ENCODE measurements around the gene TOR1B.
"Not testable (repeated sequence)": the region's sequence is repeated elsewhere in the genome, so short reads cannot be mapped to it uniquely, and the experiment has no call there.

Gene TOR1B

DNA sequence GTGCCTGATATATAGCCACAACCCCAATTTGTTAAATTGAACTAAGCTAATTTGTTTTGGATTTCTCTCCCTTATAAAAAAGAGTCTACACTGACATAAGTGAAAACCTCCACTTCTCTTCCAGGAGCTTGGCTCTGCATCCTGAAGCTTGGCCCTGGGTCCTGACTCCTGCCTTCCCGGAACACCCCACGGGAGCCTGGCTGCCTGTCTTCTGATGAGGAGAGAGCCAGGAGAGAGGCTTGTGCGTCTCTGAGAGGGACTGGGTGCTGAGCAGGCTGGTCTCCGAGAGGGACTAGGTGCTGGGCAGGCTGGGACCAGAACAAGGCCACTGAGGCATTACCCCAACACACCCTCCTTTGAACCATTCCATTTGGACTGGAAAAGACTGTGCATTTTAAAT, 43.7 kb upstream of the TOR1B start:
- H3K9me3 ChIP-seq (ENCODE audit: insufficient read depth, low read length) = no peaks in the 10 kb centered on the region
- H3K4me3 ChIP-seq (ENCODE audit: low read length) = no peak overlapping the region

GRCh38 chr9:129759804-129760502, 43.0 kb upstream of the TOR1B start:
- no peak overlapping the region for H3K4me3 ChIP-seq (ENCODE audit: low read length)

More for the DNA sequence above, 43.7 kb upstream of the TOR1B start:
- no peak for TF ChIP-seq CTCF (IDR thresholded peaks at IDR 0.05; ENCODE audit: low read depth, low read length)
- no peak for TF ChIP-seq EZH2phosphoT487 (IDR thresholded peaks at IDR 0.05; ENCODE audit: low read depth)
- H3K27ac ChIP-seq (ENCODE audit: low read length) = no peak overlapping the region
- H3K27me3 ChIP-seq (ENCODE audit: low read depth, low read length) = peaks cover 12% of the 10 kb centered on the region
- H3K9ac ChIP-seq (ENCODE audit: low read length) = no peak overlapping the region
- H3K79me2 ChIP-seq (ENCODE audit: low read length) = no peaks in the 10 kb centered on the region
- no peak overlapping the region for H2AFZ ChIP-seq (ENCODE audit: low read depth, low read length)
- no peaks in the 10 kb centered on the region for H4K20me1 ChIP-seq (ENCODE audit: insufficient read depth, low read length)
- 0 out of 2 replicates have a peak, but pooled peaks cover 3% of the 10 kb centered on the region for H3K4me1 ChIP-seq (ENCODE audit: low read length)
- no peaks in the 10 kb centered on the region for H3K36me3 ChIP-seq (replicated peaks; ENCODE audit: low read depth, low read length)
- no peak overlapping the region for H3K4me2 ChIP-seq (ENCODE audit: low read length)

DNA sequence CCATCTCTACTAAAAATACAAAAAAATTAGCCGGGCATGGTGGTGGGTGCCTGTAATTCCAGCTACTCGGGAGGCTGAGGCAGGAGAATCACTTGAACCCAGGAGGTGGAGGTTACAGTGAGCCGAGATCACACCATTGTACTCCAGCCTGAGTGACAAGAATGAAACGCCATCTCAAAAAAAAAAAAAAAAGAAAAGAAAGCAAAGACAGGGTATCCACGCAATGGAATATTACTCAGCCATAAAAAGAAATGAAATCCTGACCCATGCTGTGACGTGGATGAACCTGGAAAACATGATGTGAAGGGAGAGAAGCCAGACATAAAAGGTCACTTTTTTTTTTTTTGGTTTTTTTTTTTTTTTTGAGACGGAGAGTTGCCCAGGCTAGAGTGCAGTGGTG, 42.2 kb upstream of the TOR1B start:
- H3K27me3 ChIP-seq (ENCODE audit: low read depth, low read length) = peaks cover 12% of the 10 kb centered on the region
- not testable (repeated sequence) for H2AFZ ChIP-seq (ENCODE audit: low read depth, low read length); H3K27ac ChIP-seq (ENCODE audit: low read length); H3K9ac ChIP-seq (ENCODE audit: low read length); H3K9me3 ChIP-seq (ENCODE audit: insufficient read depth, low read length); H3K4me1 ChIP-seq (ENCODE audit: low read length); H3K79me2 ChIP-seq (ENCODE audit: low read length); H3K4me3 ChIP-seq (ENCODE audit: low read length); H3K4me2 ChIP-seq (ENCODE audit: low read length); H4K20me1 ChIP-seq (ENCODE audit: insufficient read depth, low read length); H3K36me3 ChIP-seq (replicated peaks; ENCODE audit: low read depth, low read length)

More at GRCh38 chr9:129759804-129760502, 43.0 kb upstream of the TOR1B start:
- Histone ChIP-seq H3K4me2 (ENCODE audit: low read length) (no peak overlapping the region), H3K36me3 (replicated peaks; ENCODE audit: low read depth, low read length) (no peaks in the 10 kb centered on the region), H2AFZ (ENCODE audit: low read depth, low read length) (no peak overlapping the region), H4K20me1 (ENCODE audit: insufficient read depth, low read length) (no peaks in the 10 kb centered on the region), H3K9me3 (ENCODE audit: insufficient read depth, low read length) (no peaks in the 10 kb centered on the region), H3K4me1 (ENCODE audit: low read length) (0 out of 2 replicates have a peak, but pooled peaks cover 3% of the 10 kb centered on the region), H3K27me3 (ENCODE audit: low read depth, low read length) (peaks cover 12% of the 10 kb centered on the region), H3K79me2 (ENCODE audit: low read length) (no peaks in the 10 kb centered on the region), H3K9ac (ENCODE audit: low read length) (no peak overlapping the region), H3K27ac (ENCODE audit: low read length) (no peak overlapping the region)
- TF ChIP-seq CTCF (IDR thresholded peaks at IDR 0.05; ENCODE audit: low read depth, low read length) (no peak), EZH2phosphoT487 (IDR thresholded peaks at IDR 0.05; ENCODE audit: low read depth) (no peak)

DNA sequence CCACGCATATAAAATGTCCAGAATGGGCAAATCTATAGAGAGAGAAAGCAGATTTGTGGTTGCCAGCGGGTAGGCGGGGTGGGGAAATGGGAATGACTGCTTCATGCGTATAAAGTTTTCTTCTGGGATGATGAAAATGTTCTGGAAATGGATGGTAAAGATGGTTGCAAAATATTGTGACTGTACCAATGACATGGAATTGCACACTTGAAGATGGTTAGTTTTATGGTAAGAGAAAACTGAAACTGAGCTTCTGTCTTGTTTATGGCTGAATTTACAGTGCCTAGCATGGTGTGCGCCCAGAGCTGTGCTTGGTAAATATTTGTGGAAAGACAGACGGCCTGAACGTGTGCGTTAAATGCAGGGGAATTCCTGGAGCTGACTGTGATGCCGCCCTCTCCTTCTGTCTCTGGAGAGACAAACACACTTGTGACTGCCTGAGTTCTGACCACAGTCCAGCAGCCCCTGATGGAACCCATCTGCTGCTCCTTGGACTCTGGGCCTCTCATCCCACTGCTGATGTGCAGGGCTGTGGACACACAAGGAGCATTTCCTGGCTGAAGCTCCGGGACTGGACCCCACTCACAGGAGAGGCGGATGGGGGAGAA, 41.6 kb upstream of the TOR1B start:
- TF ChIP-seq CTCF (IDR thresholded peaks at IDR 0.05; ENCODE audit: low read depth, low read length) = no peak
- no peak for TF ChIP-seq EZH2phosphoT487 (IDR thresholded peaks at IDR 0.05; ENCODE audit: low read depth)
- H3K4me3 ChIP-seq (ENCODE audit: low read length) = no peak overlapping the region
- peak overlapping the region; percentile 7; the same call in 1 of the 2 replicates for H2AFZ ChIP-seq (ENCODE audit: low read depth, low read length)
- H3K4me2 ChIP-seq (ENCODE audit: low read length) = no peak overlapping the region
- H4K20me1 ChIP-seq (ENCODE audit: insufficient read depth, low read length) = no peaks in the 10 kb centered on the region
- peaks cover 12% of the 10 kb centered on the region for H3K27me3 ChIP-seq (ENCODE audit: low read depth, low read length)
- no peak overlapping the region for H3K9ac ChIP-seq (ENCODE audit: low read length)
- no peak overlapping the region for H3K27ac ChIP-seq (ENCODE audit: low read length)
- no peaks in the 10 kb centered on the region for H3K9me3 ChIP-seq (ENCODE audit: insufficient read depth, low read length)
- H3K79me2 ChIP-seq (ENCODE audit: low read length) = no peaks in the 10 kb centered on the region
- H3K4me1 ChIP-seq (ENCODE audit: low read length) = 0 out of 2 replicates have a peak, but pooled peaks cover 3% of the 10 kb centered on the region
- no peaks in the 10 kb centered on the region for H3K36me3 ChIP-seq (replicated peaks; ENCODE audit: low read depth, low read length)
